IMR-90 (cell line): ENCODE results near the gene KCNQ2. TPM values are rescaled to one million over a fixed set of nuclear protein-coding genes. Genes with fewer than 3 reads are reported as not detected.

Experiments used
- ATAC-seq: fragments of 200-7000 bp; cut with Tn5 transposase; 2 replicates; pipeline ENCODE4 v1.9.1; 2020; ENCODE audit warnings: low read depth, mild to moderate bottlenecking, moderate library complexity
- BruUV-seq: library from RNA; stranded (reverse); fragments of 400-500 nt; replicated peaks from 2 replicates; lab custom pipeline; 2021; lab: Mats Ljungman, UMichigan
- CTCF ChIA-PET: fragments of 300-600 bp; formaldehyde crosslinking; extraction: SDS; loops from one replicate; lab custom pipeline; 2021; ENCODE audit warnings: antibody characterized with exemption; lab: Yijun Ruan, JAX
- POLR2A ChIA-PET: fragments of 300-600 bp; sonication (Branson Sonifier 250); formaldehyde crosslinking; loops from one replicate; lab custom pipeline; 2022; ENCODE audit warnings: antibody characterized with exemption; ENCODE audit not compliant: unreplicated experiment; lab: Charles Lee
- DNase-seq: peaks from one replicate; pipeline ENCODE4 v3.0.0; 2013
- H2AFZ ChIP-seq: replicated peaks from 2 replicates; pipeline ENCODE3; 2013; ENCODE audit warnings: low read length, mild to moderate bottlenecking; ENCODE audit not compliant: poor library complexity
- H2AK5ac ChIP-seq: 2 replicates; pipeline ENCODE4 v1.6.1; 2013; ENCODE audit warnings: low read depth, low read length, inconsistent platforms
- H2AK9ac ChIP-seq: replicated peaks from 2 replicates; pipeline ENCODE3; 2013; ENCODE audit warnings: mild to moderate bottlenecking, low read depth, low read length, moderate library complexity; ENCODE audit not compliant: poor library complexity
- H2BK120ac ChIP-seq: 2 replicates; pipeline ENCODE4 v1.6.1; 2013; ENCODE audit warnings: low read depth, low read length, inconsistent platforms
- H2BK15ac ChIP-seq: 3 replicates; pipeline ENCODE4 v1.6.1; 2013; ENCODE audit warnings: low read depth, low read length, inconsistent platforms
- H2BK20ac ChIP-seq: 2 replicates; pipeline ENCODE4 v1.6.1; 2013; ENCODE audit warnings: low read depth, mild to moderate bottlenecking, inconsistent platforms, low read length, moderate library complexity
- H2BK5ac ChIP-seq: 2 replicates; pipeline ENCODE4 v1.6.1; 2013; ENCODE audit warnings: mild to moderate bottlenecking, low read depth, low read length, inconsistent platforms; ENCODE audit not compliant: poor library complexity, severe bottlenecking
- H3K14ac ChIP-seq: replicated peaks from 2 replicates; pipeline ENCODE4 v1.6.1; 2013; ENCODE audit warnings: low read depth, low read length, inconsistent platforms
- H3K18ac ChIP-seq: 2 replicates; pipeline ENCODE4 v1.6.1; 2013; ENCODE audit warnings: low read depth, low read length, control low read depth
- H3K23ac ChIP-seq: 2 replicates; pipeline ENCODE4 v1.6.1; 2013; ENCODE audit warnings: low read depth, low read length, inconsistent platforms
- H3K27ac ChIP-seq: 2 replicates; pipeline ENCODE4 v1.5.1; 2013; ENCODE audit warnings: mild to moderate bottlenecking, control low read depth, low read length; ENCODE audit not compliant: insufficient read depth
- H3K27me3 ChIP-seq: 2 replicates; pipeline ENCODE4 v1.6.1; 2013; ENCODE audit warnings: low read length; ENCODE audit not compliant: control insufficient read depth, insufficient read depth
- H3K36me3 ChIP-seq: 2 replicates; pipeline ENCODE4 v1.6.1; 2013; ENCODE audit warnings: low read length, mixed read lengths; ENCODE audit not compliant: control insufficient read depth, insufficient read depth
- H3K4ac ChIP-seq: 2 replicates; pipeline ENCODE4 v1.6.1; 2013; ENCODE audit warnings: low read depth, low read length, inconsistent platforms
- H3K4me1 ChIP-seq: 2 replicates; pipeline ENCODE4 v1.6.1; 2013; ENCODE audit warnings: low read length, mixed read lengths; ENCODE audit not compliant: control insufficient read depth, insufficient read depth
- H3K4me2 ChIP-seq: 2 replicates; pipeline ENCODE4 v1.6.1; 2013; ENCODE audit warnings: low read depth, mild to moderate bottlenecking, control low read depth, low read length, moderate library complexity
- H3K4me3 ChIP-seq: 2 replicates; pipeline ENCODE4 v1.5.1; 2013; ENCODE audit warnings: low read depth, mild to moderate bottlenecking, control low read depth, low read length, moderate library complexity; ENCODE audit not compliant: insufficient read depth
- H3K56ac ChIP-seq: 2 replicates; pipeline ENCODE4 v1.6.1; 2013; ENCODE audit warnings: low read length, inconsistent platforms; ENCODE audit not compliant: insufficient read depth; ENCODE audit errors: extremely low read depth
- H3K79me1 ChIP-seq, 2 experiments: 2 replicates each; pipeline ENCODE4 v1.6.1; 2013; ENCODE audit warnings: low read length in 2 of 2, inconsistent platforms in 1 of 2, low read depth in 1 of 2
- H3K9ac ChIP-seq: 2 replicates; pipeline ENCODE4 v1.6.1; 2013; ENCODE audit warnings: low read depth, low read length, control low read depth
- H3K9me1 ChIP-seq: 2 replicates; pipeline ENCODE4 v1.6.1; 2013; ENCODE audit warnings: low read length, inconsistent platforms; ENCODE audit not compliant: insufficient read depth
- H3K9me3 ChIP-seq: 2 replicates; pipeline ENCODE4 v1.6.1; 2013; ENCODE audit warnings: low read length; ENCODE audit not compliant: control insufficient read depth, insufficient read depth
- H4K20me1 ChIP-seq: 2 replicates; pipeline ENCODE4 v1.6.1; 2013; ENCODE audit warnings: low read length, inconsistent platforms; ENCODE audit not compliant: insufficient read depth
- H4K5ac ChIP-seq: 2 replicates; pipeline ENCODE4 v1.6.1; 2013; ENCODE audit warnings: mild to moderate bottlenecking, low read depth, low read length, control low read depth
- H4K8ac ChIP-seq, 2 experiments: 2 replicates each; pipeline ENCODE4 v1.6.1; 2013; ENCODE audit warnings: low read depth in 2 of 2, low read length in 2 of 2, control low read depth in 1 of 2, inconsistent platforms in 1 of 2
- H4K91ac ChIP-seq: 2 replicates; pipeline ENCODE4 v1.6.1; 2013; ENCODE audit warnings: low read depth, low read length, inconsistent platforms; ENCODE audit not compliant: insufficient read depth
- CEBPB ChIP-seq: IDR thresholded peaks from 2 replicates; pipeline ENCODE4 v1.6.1; 2012; ENCODE audit warnings: low read depth, low read length, improper control_type of control experiment
- CHD1 ChIP-seq: IDR thresholded peaks from 2 replicates; pipeline ENCODE4 v1.6.1; 2012; ENCODE audit warnings: low read depth, low read length, improper control_type of control experiment
- MAZ ChIP-seq: IDR thresholded peaks from 2 replicates; pipeline ENCODE4 v1.6.1; 2012; ENCODE audit warnings: low read depth, mild to moderate bottlenecking, low read length, improper control_type of control experiment, moderate library complexity, borderline replicate concordance
- NFE2L2 ChIP-seq: fragments of 150-350 bp; IDR thresholded peaks from 2 replicates; pipeline ENCODE4 v1.6.1; 2016; ENCODE audit warnings: low read depth, mild to moderate bottlenecking, low read length
- POLR2A ChIP-seq: IDR thresholded peaks from 2 replicates; pipeline ENCODE4 v1.6.1; 2012; ENCODE audit warnings: mild to moderate bottlenecking, low read depth, low read length
- RCOR1 ChIP-seq: IDR thresholded peaks from 2 replicates; pipeline ENCODE4 v1.6.1; 2012; ENCODE audit warnings: mild to moderate bottlenecking, low read length, improper control_type of control experiment; ENCODE audit not compliant: insufficient replicate concordance
- RFX5 ChIP-seq: IDR thresholded peaks from 2 replicates; pipeline ENCODE4 v1.8.0; 2012; ENCODE audit warnings: low read depth, mild to moderate bottlenecking, low read length, moderate library complexity
- WGBS, 2 experiments: methylation state at CpG; one replicate each; pipeline versions ENCODE4 v1.1.5 to v1.1.7; 2013; ENCODE audit warnings: missing lambda C conversion rate in 2 of 2; ENCODE audit not compliant: insufficient read length in 1 of 2; ENCODE audit errors: extremely low coverage in 2 of 2; 5-methylcytosine and 5-hydroxymethylcytosine counted together
- dilution Hi-C: fragments of 300-500 bp; cut with HindIII; formaldehyde crosslinking; loops from one replicate; pipeline ENCODE4 v1.14.3; 2018; ENCODE audit warnings: low sequenced_read_pairs; ENCODE audit not compliant: unreplicated experiment
- in situ Hi-C: fragments of 300-500 bp; cut with MboI; formaldehyde crosslinking; loops from 3 replicates; pipeline ENCODE4 v1.14.3; 2019; ENCODE audit warnings: low sequenced_read_pairs, inconsistent platforms, mixed read lengths
- intact Hi-C: fragments of 100-400 bp; cut with micrococcal nuclease; formaldehyde crosslinking; loops from 2 replicates; pipeline ENCODE4 v1.10.0; 2022
- polyA plus RNA-seq, 3 experiments: library from polyadenylated mRNA; depleted of rRNA; stranded (reverse); fragments of >200 nt; gene quantifications; 2 replicates each; pipeline ENCODE4 v1.2.3, GENCODE V29; 2012; ENCODE audit warnings: low replicate concordance in 1 of 3
- total RNA-seq: library from RNA; depleted of rRNA; stranded (reverse); fragments of >200 nt; gene quantifications from 2 replicates; pipeline ENCODE4 v1.2.3, GENCODE V29; 2012
- TF ChIP-seq, protein P1 (sequence below): conservative IDR thresholded peaks from 2 replicates; pipeline ENCODE4 v1.5.1; 2012; ENCODE audit warnings: mild to moderate bottlenecking, low read depth, low read length, improper control_type of control experiment

The KCNQ2 gene
- total and polyA plus RNA-seq, 2 of the 4 experiments (the other 2 are of a cell fraction): 0.02 TPM; not detected in 1

DNA sequence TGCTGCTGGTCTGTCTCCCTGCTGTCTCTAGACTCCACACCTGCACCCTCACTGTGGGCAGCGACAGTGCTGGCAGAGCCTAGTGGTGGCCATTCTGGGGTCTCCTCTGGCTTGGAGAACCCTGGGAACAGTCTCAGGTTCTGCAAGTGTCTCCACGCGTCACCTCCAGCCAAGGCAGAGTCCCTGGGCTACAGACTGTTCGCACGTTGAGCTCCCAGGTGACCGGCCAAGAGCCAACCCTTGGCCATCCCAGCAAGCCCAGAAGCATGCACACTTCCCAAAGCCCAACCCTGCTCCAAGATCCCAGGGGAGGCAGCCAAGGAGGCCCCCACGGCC lies 21.6 kb upstream of the KCNQ2 start:
- Histone ChIP-seq H3K23ac (no peak overlapping the region), H3K4ac (no peak overlapping the region), H4K5ac (no peak overlapping the region), H3K18ac (no peak overlapping the region), H3K9me3 (no peaks in the 10 kb centered on the region), H3K14ac (no peak overlapping the region), H3K79me1 (no peaks in the 10 kb centered on the region), H2AK5ac (no peak overlapping the region), H3K9ac (no peak overlapping the region), H4K91ac (no peak overlapping the region), H4K20me1 (peaks cover 4% of the 10 kb centered on the region), H3K56ac (no peak overlapping the region), H2AFZ (no peak overlapping the region), H3K27me3 (peaks cover 6% of the 10 kb centered on the region; the same call in 1 of the 2 replicates), H2BK5ac (no peak overlapping the region), H3K36me3 (no peaks in the 10 kb centered on the region), H3K4me3 (no peak overlapping the region), H3K4me1 (no peaks in the 10 kb centered on the region), H3K9me1 (no peaks in the 10 kb centered on the region), H2AK9ac (no peak overlapping the region), H2BK15ac (no peak overlapping the region), H2BK120ac (no peak overlapping the region), H3K27ac (no peak overlapping the region), H3K4me2 (no peak overlapping the region), H4K8ac (no peak overlapping the region), H2BK20ac (no peak overlapping the region)
- in situ Hi-C loops: no loop called here
- DNase-seq: no peak
- WGBS, 2 experiments: 64% methylated on average over 4 of the region's 7 CpGs; no CpG with 5 or more reads in 1 of the 2 experiments
- no peak for ATAC-seq
- intact Hi-C loops: no loop called here
- ChIA-PET CTCF (no interaction called here), POLR2A (no interaction called here)
- TF ChIP-seq MAZ (no peak), RCOR1 (no peak), CEBPB (no peak), CHD1 (no peak), POLR2A (no peak), RFX5 (no peak), NFE2L2 (no peak)
- TF ChIP-seq, protein P1, sequence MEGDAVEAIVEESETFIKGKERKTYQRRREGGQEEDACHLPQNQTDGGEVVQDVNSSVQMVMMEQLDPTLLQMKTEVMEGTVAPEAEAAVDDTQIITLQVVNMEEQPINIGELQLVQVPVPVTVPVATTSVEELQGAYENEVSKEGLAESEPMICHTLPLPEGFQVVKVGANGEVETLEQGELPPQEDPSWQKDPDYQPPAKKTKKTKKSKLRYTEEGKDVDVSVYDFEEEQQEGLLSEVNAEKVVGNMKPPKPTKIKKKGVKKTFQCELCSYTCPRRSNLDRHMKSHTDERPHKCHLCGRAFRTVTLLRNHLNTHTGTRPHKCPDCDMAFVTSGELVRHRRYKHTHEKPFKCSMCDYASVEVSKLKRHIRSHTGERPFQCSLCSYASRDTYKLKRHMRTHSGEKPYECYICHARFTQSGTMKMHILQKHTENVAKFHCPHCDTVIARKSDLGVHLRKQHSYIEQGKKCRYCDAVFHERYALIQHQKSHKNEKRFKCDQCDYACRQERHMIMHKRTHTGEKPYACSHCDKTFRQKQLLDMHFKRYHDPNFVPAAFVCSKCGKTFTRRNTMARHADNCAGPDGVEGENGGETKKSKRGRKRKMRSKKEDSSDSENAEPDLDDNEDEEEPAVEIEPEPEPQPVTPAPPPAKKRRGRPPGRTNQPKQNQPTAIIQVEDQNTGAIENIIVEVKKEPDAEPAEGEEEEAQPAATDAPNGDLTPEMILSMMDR: no peak
- no TSS peak for BruUV-seq
- dilution Hi-C loops: no loop called here
